Stimulated activated CD8-positive, alpha-beta memory T cell treated with anti-CD3 and anti-CD28 coated beads, Interleukin-15, amount 100 ng/mL, for 4 hours (primary cell): ENCODE measurements around the gene ZC3H7A.

ENCODE experiments used
- DNase-seq, 2 donors: peaks; one replicate each; pipeline ENCODE4 v3.0.0-alpha.2; 2020; ENCODE audit warnings: low read depth in 2 of 2

ZC3H7A gene

DNA sequence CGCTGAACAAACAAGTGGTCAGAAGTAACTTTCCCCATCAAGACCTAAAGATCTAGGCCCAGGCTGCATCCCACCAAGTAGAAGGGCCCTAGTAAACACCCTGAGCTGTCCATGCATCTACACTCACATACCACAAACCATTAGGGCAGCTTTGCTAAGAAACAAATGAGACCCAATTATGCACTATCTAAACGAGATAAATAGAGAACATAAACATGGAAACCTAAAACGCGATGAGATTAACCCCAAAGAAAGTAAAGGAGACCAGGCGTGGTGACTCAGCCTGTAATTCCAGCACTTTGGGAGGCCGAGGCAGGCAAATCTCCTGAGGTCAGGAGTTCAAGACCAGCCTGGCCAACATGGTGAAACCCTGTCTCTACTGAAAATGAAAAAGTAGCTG lies 60.2 kb downstream of the ZC3H7A start:
- no peak for DNase-seq

GRCh38 chr16:11735787-11736186 lies 61.3 kb downstream of the ZC3H7A start:
- no peak for DNase-seq

- DNase-seq, result no peak
These were observed 62.4 kb downstream of the ZC3H7A start for GRCh38 chr16:11734653-11735043.

GRCh38 chr16:11734025-11734652 lies 62.9 kb downstream of the ZC3H7A start:
- DNase-seq, result no peak

GRCh38 chr16:11731222-11731621 lies 65.8 kb downstream of the ZC3H7A start:
- no peak for DNase-seq

GRCh38 chr16:11729787-11730186 lies 67.3 kb downstream of the ZC3H7A start:
- DNase-seq, result no peak

DNA sequence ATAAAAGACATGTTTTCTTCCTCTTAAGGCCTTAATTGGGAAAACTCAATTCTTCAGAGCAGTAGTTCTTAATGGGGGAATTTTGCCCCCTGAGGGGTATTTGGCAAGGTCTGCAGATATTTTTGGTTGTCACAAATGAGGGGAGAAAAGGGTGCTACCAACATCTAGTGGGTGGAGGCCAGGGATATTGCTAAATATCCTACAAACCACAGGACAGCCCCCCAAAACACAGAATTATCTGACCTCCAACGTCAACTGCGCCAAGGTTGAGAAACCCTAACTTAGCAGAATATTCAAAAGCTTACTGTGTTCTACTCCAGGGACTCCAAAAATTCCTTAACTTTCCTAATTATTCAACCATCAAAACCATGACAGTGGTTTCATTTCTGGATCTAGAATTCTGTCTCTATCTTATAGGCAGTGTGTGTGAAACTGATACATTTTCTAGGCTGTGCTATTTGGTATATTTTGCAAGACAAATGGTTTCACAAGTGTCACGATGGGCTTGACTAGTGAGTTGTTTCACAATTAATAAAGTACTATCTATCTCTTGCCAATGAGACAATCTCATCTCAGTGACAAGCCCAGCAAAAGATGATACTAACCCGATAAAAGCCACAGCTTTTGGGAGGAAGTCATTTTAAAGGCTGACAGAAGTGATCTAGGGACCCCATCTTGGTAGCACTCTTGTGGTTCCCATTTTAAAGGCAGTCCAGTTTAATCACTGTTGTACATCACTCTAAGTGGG lies 69.1 kb downstream of the ZC3H7A start:
- no peak for DNase-seq

DNA sequence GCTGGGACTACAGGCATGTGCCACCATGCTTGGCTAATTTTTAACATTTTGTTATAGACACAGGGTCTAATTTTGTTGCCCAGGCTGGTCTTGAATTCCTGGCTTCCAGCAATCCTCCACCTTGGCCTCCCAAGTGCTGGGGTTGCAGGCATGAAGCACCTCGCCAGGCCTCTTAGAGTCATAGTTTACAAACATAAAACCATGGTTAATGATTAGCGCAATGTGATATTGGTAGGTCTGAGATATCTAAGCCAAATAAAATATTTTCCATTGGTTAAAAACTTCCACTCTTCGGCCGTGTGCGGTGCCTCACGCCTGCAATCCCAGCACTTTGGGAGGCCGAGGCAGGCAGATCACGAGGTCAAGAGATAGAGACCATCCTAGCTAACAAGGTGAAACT lies 71.0 kb downstream of the ZC3H7A start:
- DNase-seq, result no peak

GRCh38 chr16:11725457-11725856 lies 71.6 kb downstream of the ZC3H7A start:
- DNase-seq, result no peak

DNA sequence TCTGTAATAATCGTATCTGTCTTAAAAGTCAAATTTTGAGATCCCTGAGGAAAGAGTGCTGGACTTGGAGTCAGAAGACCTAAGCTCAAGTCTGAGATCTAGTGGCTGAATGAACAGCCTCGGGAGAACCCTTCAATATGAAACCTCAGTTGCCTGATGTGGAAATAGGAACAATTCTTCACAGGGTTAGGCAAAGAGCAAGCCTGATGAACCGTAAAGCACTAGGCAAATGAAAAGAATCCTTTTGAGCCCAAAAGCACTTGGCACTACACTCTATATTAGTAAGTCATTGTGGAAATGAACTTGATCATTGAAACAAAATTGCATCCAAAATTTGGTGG lies 74.6 kb downstream of the ZC3H7A start:
- DNase-seq, result no peak

- DNase-seq, result no peak
These were observed 75.1 kb downstream of the ZC3H7A start for GRCh38 chr16:11721781-11722467.

DNA sequence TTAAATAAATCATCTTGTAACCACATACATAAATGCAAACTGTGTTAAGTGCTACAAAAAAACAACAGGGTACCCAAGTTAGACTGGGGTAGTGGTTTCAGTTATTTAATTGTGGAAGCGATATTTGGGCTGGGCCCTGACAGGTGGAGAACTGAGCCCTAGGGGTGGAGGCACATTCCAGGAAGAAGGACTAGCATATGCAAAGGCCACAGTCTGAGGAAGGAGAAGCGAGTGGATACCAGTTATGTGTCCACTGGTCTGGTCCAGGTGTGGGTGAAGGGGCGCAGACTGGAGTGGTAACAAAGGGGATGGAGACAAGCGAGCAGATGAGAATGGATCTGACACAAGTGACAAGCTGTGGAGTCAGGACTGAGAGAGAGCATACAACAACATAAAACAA lies 77.3 kb downstream of the ZC3H7A start:
- no peak for DNase-seq

- DNase-seq, result no peak
These were observed 77.9 kb downstream of the ZC3H7A start for GRCh38 chr16:11719171-11719570.

DNA sequence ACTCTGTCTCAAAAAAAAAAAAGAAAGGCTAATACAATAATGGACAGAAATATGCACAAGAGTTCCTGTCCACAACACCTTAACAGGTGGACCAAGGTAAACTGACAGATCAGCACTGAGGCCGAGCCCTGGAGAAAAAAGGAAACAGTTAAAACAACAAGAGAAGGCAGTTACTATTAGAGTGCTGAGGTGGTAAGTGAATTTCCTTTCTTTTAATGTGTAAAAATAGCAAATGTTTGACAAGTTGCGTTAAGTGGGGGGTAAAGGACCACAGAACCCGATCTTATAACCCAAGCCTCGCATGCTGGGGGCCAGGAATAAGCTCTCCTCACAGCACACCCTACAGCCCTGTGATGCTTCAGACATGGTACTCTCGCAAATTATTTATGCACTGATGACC lies 79.2 kb downstream of the ZC3H7A start:
- no peak for DNase-seq

GRCh38 chr16:11716336-11716735 lies 80.7 kb downstream of the ZC3H7A start:
- DNase-seq, result no peak

DNA sequence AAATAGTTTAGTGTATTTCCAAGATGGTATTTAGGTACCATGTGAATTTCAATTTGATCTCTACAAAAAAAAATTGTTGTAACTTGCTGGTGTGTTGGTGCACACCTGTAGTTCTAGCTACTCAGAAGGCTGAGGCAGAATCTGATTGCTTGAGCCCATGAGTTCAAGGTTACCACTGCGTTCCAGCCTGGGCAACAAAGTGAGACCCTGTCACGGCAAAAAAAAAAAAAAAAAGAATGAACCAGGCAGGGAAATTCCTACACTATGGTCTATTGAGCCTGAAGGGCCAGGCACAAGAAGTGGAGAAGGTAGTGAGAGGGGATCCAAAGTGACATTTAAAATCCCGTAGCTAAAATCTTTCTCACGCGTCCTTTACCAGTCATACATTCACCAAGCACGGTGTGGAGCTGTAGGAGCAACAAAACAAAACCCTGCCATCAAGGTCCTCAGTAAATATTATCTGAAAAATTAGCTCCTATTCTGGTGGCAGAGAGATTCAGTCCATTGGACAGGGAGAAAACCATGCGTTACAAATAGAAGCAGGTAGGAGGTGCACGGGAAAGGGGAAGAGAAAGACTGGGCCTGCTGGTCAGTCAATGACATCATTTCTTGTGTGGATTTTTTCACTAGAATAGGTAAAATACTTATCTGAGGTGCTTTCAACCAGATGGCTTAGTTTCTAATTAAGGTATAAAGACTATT lies 81.7 kb downstream of the ZC3H7A start:
- no peak for DNase-seq

DNA sequence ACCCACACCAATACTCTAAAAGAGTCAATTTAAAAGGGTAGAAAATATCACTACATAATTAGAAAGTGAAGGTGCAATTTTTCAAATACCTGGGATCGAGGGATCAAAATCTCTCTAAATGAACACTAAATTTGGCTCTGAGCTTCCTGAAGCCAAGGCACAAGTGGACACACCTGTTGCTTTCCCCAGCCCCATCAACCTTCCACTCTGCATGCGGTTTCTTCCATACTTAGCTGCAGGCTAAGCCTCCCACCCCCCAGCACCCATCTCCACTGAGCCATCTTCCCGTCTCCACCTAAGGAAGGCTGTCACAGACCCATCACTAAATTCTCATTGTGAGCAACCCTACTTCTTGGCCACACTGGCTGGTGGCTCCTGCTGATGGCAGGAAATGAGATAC lies 84.9 kb downstream of the ZC3H7A start:
- no peak for DNase-seq

DNA sequence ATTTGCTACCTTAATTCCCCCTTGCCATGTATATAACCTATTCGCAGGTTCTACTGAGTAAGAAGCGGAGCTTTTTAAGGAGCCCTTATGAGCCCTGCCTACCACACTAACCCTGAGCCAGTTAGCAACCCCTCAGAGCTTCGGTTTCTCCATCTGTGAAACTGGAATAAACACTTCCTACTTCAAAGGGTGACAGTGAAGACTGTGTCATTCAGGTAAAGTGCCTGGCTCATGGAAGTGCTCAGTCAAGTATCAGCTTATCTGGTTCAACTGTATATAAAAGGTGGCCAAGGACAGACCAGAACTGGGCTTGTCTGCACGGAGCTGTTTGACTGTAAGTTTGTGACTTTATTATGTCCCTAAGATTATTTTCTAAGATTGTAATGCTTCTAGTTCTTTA lies 85.4 kb downstream of the ZC3H7A start:
- DNase-seq, result no peak

- DNase-seq, result no peak
These were observed 88.6 kb downstream of the ZC3H7A start for GRCh38 chr16:11708421-11708820.

DNA sequence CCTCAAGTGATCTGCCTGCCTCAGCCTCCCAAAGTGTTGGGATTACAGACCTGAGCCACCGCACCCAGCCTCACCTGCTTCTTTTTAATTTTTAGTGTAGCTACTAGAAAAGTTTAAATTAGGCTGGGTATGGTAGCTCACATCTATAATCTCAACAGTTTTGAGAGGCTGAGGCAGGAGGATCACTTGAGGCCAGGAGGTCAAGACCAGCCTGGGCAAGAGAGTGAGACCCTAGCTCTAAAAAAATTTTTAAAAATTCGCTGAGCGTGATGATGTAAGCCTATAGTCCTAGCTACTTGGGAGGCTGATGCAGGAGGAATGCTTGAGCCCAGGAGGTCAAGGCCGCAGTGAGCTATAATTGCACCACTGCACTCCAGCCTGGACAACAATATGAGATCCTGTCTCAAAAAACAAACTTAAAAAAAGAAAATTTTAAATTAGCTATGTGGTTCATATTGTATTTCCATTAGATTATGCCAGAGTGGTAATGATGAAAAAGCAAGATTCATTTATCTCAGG lies 89.3 kb downstream of the ZC3H7A start:
- no peak for DNase-seq

DNA sequence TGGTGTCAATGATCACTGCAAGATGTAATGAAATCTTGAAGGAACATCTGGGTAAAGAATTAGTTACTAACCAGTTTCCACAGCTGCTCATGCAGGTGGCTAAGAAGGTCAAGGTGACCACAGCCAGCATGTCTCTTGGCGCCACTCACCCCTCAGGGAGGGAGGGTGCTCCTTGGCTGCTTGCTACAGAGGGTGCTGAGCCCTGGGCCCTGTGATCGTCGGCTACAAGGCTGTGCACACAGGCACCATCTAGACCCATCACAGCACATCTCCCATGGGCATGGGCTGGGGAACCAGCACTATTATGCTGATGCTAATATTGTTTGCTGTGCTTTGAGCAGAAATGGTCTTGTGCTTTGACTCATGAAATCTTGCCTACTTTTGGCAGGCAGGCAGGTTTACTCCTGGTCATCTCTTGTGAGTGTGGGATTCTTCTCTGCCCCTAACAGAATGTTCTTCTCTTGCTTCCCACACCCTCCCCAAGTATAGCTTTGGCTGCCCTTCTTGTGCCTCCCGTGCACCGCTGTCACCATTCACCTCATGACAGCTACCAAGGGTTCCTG lies 90.8 kb downstream of the ZC3H7A start:
- DNase-seq, result no peak
